WTC11 (cell line): ENCODE measurements around the gene GRM3. TPM values are rescaled to one million over a fixed set of nuclear protein-coding genes. Genes with fewer than 3 reads are reported as not detected.

ENCODE experiments used
- ATAC-seq: fragments of 200-7000 bp; cut with Tn5 transposase; 2 replicates; pipeline ENCODE4 v1.10.0; 2021; ENCODE audit warnings: mild to moderate bottlenecking, moderate library complexity
- CTCF ChIA-PET: fragments of 300-600 bp; sonication (Branson Sonifier 250); formaldehyde crosslinking; loops from one replicate; lab custom pipeline; 2021; ENCODE audit warnings: antibody characterized with exemption; lab: Charles Lee
- POLR2A ChIA-PET: fragments of 350-600 bp; sonication (Branson Sonifier 250); formaldehyde crosslinking; loops from one replicate; lab custom pipeline; 2021; ENCODE audit warnings: antibody characterized with exemption; lab: Charles Lee
- DNase-seq: peaks from one replicate; pipeline ENCODE4 v3.0.0; 2021; ENCODE audit warnings: low spot score
- H3K27ac Mint-ChIP-seq: 2 replicates; pipeline ENCODE4 v1.8.0; 2021; ENCODE audit warnings: mixed read lengths
- H3K27me3 Mint-ChIP-seq: 2 replicates; pipeline ENCODE4 v1.8.0; 2021; ENCODE audit warnings: low read depth, mild to moderate bottlenecking, moderate library complexity, mixed read lengths
- H3K36me3 Mint-ChIP-seq: 2 replicates; pipeline ENCODE4 v1.8.0; 2021; ENCODE audit warnings: mixed read lengths
- H3K4me1 Mint-ChIP-seq: 2 replicates; pipeline ENCODE4 v1.8.0; 2022; ENCODE audit warnings: mixed read lengths
- H3K4me3 Mint-ChIP-seq: 2 replicates; pipeline ENCODE4 v1.8.0; 2021; ENCODE audit warnings: mild to moderate bottlenecking, moderate library complexity, mixed read lengths
- H3K9me3 Mint-ChIP-seq: 2 replicates; pipeline ENCODE4 v1.8.0; 2021; ENCODE audit warnings: mixed read lengths
- ARID4B ChIP-seq: sonication (generic); formaldehyde crosslinking; IDR thresholded peaks from 2 replicates; pipeline ENCODE4 v1.8.0; 2023; ENCODE audit warnings: missing genetic modification reagents, mild to moderate bottlenecking, borderline replicate concordance
- CBFB ChIP-seq: sonication (generic); formaldehyde crosslinking; IDR thresholded peaks from 2 replicates; pipeline ENCODE4 v1.8.1; 2022; ENCODE audit warnings: mild to moderate bottlenecking, low read depth, missing genetic modification reagents
- CREM ChIP-seq: sonication (generic); formaldehyde crosslinking; IDR thresholded peaks from 2 replicates; pipeline ENCODE4 v1.8.1; 2022; ENCODE audit warnings: mild to moderate bottlenecking, missing genetic modification reagents, moderate library complexity
- E2F5 ChIP-seq: sonication (generic); formaldehyde crosslinking; IDR thresholded peaks from 2 replicates; pipeline ENCODE4 v1.8.1; 2022; ENCODE audit warnings: mild to moderate bottlenecking, moderate library complexity, missing genetic modification reagents
- ELF4 ChIP-seq: sonication (generic); formaldehyde crosslinking; IDR thresholded peaks from 2 replicates; pipeline ENCODE4 v1.8.1; 2022; ENCODE audit warnings: low read depth, mild to moderate bottlenecking, moderate library complexity, missing genetic modification reagents
- FOXJ3 ChIP-seq: sonication (generic); formaldehyde crosslinking; IDR thresholded peaks from 2 replicates; pipeline ENCODE4 v1.9.0; 2021; ENCODE audit warnings: missing genetic modification reagents, mild to moderate bottlenecking, borderline replicate concordance
- KAT7 ChIP-seq: sonication (generic); formaldehyde crosslinking; IDR thresholded peaks from 2 replicates; pipeline ENCODE4 v1.8.1; 2023; ENCODE audit warnings: missing genetic modification reagents, mild to moderate bottlenecking, borderline replicate concordance
- NFE2L1 ChIP-seq: sonication (generic); formaldehyde crosslinking; IDR thresholded peaks from 2 replicates; pipeline ENCODE4 v1.8.1; 2023; ENCODE audit warnings: missing genetic modification reagents
- NR3C1 ChIP-seq: sonication (generic); formaldehyde crosslinking; conservative IDR thresholded peaks from 2 replicates; pipeline ENCODE4 v1.8.1; 2023; ENCODE audit warnings: low read depth, mild to moderate bottlenecking, missing genetic modification reagents
- PREB ChIP-seq: sonication (generic); formaldehyde crosslinking; IDR thresholded peaks from 2 replicates; pipeline ENCODE4 v1.8.1; 2022; ENCODE audit warnings: mild to moderate bottlenecking, missing genetic modification reagents, moderate library complexity, borderline replicate concordance
- SOX15 ChIP-seq: fragments of 250-450 bp; sonication (Bioruptor Pico); IDR thresholded peaks from 2 replicates; pipeline ENCODE4 v1.9.0; 2021; ENCODE audit warnings: mild to moderate bottlenecking
- SP1 ChIP-seq: sonication (generic); formaldehyde crosslinking; conservative IDR thresholded peaks from 2 replicates; pipeline ENCODE4 v1.8.1; 2022; ENCODE audit warnings: missing genetic modification reagents
- TEAD1 ChIP-seq: sonication (generic); formaldehyde crosslinking; IDR thresholded peaks from 2 replicates; pipeline ENCODE4 v1.8.0; 2022; ENCODE audit warnings: mild to moderate bottlenecking, missing genetic modification reagents
- ZNF263 ChIP-seq: sonication (generic); formaldehyde crosslinking; IDR thresholded peaks from 2 replicates; pipeline ENCODE4 v1.8.1; 2022; ENCODE audit warnings: low read depth, mild to moderate bottlenecking, moderate library complexity, missing genetic modification reagents
- ZNF317 ChIP-seq: sonication (generic); formaldehyde crosslinking; IDR thresholded peaks from 2 replicates; pipeline ENCODE4 v1.8.1; 2023; ENCODE audit warnings: low read depth, mild to moderate bottlenecking, moderate library complexity, missing genetic modification reagents, borderline replicate concordance
- total RNA-seq: library from RNA; stranded (reverse); gene quantifications from 3 replicates; pipeline ENCODE4 v1.2.3, GENCODE V29; 2021
- TF ChIP-seq, protein P1 (sequence below): sonication (generic); formaldehyde crosslinking; IDR thresholded peaks from 2 replicates; pipeline ENCODE4 v1.8.1; 2022; ENCODE audit warnings: missing genetic modification reagents, borderline replicate concordance
- TF ChIP-seq, protein P2 (sequence below): sonication (generic); formaldehyde crosslinking; IDR thresholded peaks from 2 replicates; pipeline ENCODE4 v1.8.1; 2023; ENCODE audit warnings: mild to moderate bottlenecking, missing genetic modification reagents, moderate library complexity
- TF ChIP-seq, protein P3 (sequence below): sonication (generic); formaldehyde crosslinking; IDR thresholded peaks from 2 replicates; pipeline ENCODE4 v1.8.1; 2023; ENCODE audit warnings: mild to moderate bottlenecking, moderate library complexity, missing genetic modification reagents

Gene GRM3
- total RNA-seq, 1 experiment from 2014 or later = 0.94 TPM

DNA sequence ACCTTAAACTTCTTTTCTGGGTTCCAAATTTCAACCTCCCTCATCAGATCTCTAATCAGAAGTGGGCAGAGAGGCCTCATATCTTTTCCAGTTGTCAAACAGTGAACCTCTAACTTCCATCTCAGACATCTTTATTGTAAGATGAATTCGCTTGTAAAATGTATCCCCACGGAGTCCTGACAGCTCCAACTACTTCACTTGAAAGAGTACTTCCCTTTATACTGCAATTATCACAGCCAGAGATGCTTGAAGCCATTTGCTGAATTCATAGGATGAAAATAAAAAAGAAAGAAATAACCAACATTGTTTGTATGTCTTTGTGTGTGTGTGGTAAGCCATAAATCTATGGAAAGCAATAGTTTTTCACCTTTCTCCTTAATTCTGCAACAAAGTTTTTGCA is 175.2 kb downstream of the GRM3 start:
- CTCF ChIA-PET = no interaction called here
- H3K9me3 Mint-ChIP-seq = peaks cover 4% of the 10 kb centered on the region
- H3K4me1 Mint-ChIP-seq = no peaks in the 10 kb centered on the region
- no peak for ATAC-seq
- no peak overlapping the region for H3K4me3 Mint-ChIP-seq
- no peaks in the 10 kb centered on the region for H3K36me3 Mint-ChIP-seq
- POLR2A ChIA-PET = no interaction called here
- no peaks in the 10 kb centered on the region for H3K27me3 Mint-ChIP-seq
- DNase-seq = no peak
- no peak for TF ChIP-seq ARID4B
- TF ChIP-seq ZNF263 (CRISPR knock-in tag) = no peak
- no peak for TF ChIP-seq SOX15 (CRISPR knock-in tag)
- TF ChIP-seq, protein P1, sequence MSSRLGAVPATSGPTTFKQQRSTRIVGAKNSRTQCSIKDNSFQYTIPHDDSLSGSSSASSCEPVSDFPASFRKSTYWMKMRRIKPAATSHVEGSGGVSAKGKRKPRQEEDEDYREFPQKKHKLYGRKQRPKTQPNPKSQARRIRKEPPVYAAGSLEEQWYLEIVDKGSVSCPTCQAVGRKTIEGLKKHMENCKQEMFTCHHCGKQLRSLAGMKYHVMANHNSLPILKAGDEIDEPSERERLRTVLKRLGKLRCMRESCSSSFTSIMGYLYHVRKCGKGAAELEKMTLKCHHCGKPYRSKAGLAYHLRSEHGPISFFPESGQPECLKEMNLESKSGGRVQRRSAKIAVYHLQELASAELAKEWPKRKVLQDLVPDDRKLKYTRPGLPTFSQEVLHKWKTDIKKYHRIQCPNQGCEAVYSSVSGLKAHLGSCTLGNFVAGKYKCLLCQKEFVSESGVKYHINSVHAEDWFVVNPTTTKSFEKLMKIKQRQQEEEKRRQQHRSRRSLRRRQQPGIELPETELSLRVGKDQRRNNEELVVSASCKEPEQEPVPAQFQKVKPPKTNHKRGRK (CRISPR knock-in tag) = no peak
- TF ChIP-seq KAT7 (CRISPR knock-in tag) = no peak
- TF ChIP-seq NR3C1 = no peak
- no peak for TF ChIP-seq TEAD1
- no peak for TF ChIP-seq PREB (CRISPR knock-in tag)
- TF ChIP-seq ELF4 = no peak
- TF ChIP-seq, protein P2, sequence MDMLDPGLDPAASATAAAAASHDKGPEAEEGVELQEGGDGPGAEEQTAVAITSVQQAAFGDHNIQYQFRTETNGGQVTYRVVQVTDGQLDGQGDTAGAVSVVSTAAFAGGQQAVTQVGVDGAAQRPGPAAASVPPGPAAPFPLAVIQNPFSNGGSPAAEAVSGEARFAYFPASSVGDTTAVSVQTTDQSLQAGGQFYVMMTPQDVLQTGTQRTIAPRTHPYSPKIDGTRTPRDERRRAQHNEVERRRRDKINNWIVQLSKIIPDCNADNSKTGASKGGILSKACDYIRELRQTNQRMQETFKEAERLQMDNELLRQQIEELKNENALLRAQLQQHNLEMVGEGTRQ (CRISPR knock-in tag) = no peak
- no peak for TF ChIP-seq E2F5 (CRISPR knock-in tag)
- TF ChIP-seq SP1 = no peak
- no peak for TF ChIP-seq ZNF317
- TF ChIP-seq, protein P3, sequence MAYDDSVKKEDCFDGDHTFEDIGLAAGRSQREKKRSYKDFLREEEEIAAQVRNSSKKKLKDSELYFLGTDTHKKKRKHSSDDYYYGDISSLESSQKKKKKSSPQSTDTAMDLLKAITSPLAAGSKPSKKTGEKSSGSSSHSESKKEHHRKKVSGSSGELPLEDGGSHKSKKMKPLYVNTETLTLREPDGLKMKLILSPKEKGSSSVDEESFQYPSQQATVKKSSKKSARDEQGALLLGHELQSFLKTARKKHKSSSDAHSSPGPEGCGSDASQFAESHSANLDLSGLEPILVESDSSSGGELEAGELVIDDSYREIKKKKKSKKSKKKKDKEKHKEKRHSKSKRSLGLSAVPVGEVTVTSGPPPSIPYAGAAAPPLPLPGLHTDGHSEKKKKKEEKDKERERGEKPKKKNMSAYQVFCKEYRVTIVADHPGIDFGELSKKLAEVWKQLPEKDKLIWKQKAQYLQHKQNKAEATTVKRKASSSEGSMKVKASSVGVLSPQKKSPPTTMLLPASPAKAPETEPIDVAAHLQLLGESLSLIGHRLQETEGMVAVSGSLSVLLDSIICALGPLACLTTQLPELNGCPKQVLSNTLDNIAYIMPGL = no peak
- TF ChIP-seq NFE2L1 (CRISPR knock-in tag) = no peak
- TF ChIP-seq CREM = no peak
- no peak for TF ChIP-seq FOXJ3
- no peak for TF ChIP-seq CBFB
- H3K27ac Mint-ChIP-seq = no peak overlapping the region
